GM19452 (cell line): ENCODE measurements around the gene TP73.

Experiments
- ATAC-seq: cut with Tn5 transposase; IDR thresholded peaks from one replicate; pipeline ENCODE4 v1.9.1; 2021; ENCODE audit not compliant: unreplicated experiment

Gene TP73

GRCh38 chr1:3705341-3705950 lies 53.1 kb downstream of the TP73 start:
- ATAC-seq = no peak

GRCh38 chr1:3706651-3707297 lies 54.5 kb downstream of the TP73 start:
- ATAC-seq = no peak

GRCh38 chr1:3707298-3707938 lies 55.1 kb downstream of the TP73 start:
- ATAC-seq = no peak

GRCh38 chr1:3707939-3708328 lies 55.6 kb downstream of the TP73 start:
- ATAC-seq = no peak

- ATAC-seq = no peak
Measured at GRCh38 chr1:3708791-3709190, 56.5 kb downstream of the TP73 start.

- no peak for ATAC-seq
Measured at GRCh38 chr1:3710251-3710650, 57.9 kb downstream of the TP73 start.

- no peak for ATAC-seq
Measured at GRCh38 chr1:3711381-3711779, 59.1 kb downstream of the TP73 start.

- no peak for ATAC-seq
Measured at GRCh38 chr1:3711780-3712451, 59.6 kb downstream of the TP73 start.

- no peak for ATAC-seq
Measured at GRCh38 chr1:3712573-3713535, 60.5 kb downstream of the TP73 start.

GRCh38 chr1:3713840-3714239 lies 61.5 kb downstream of the TP73 start:
- no peak for ATAC-seq

GRCh38 chr1:3714284-3714741 lies 62.0 kb downstream of the TP73 start:
- no peak for ATAC-seq

- no peak for ATAC-seq
Measured at GRCh38 chr1:3714814-3715213, 62.5 kb downstream of the TP73 start.

- ATAC-seq = no peak
Measured at GRCh38 chr1:3716351-3716750, 64.0 kb downstream of the TP73 start.

GRCh38 chr1:3717041-3717714 lies 64.9 kb downstream of the TP73 start:
- no peak for ATAC-seq

- no peak for ATAC-seq
Measured at GRCh38 chr1:3717715-3718601, 65.6 kb downstream of the TP73 start.

- no peak for ATAC-seq
Measured at GRCh38 chr1:3718764-3719163, 66.4 kb downstream of the TP73 start.

- ATAC-seq = no peak
Measured at GRCh38 chr1:3721955-3722465, 69.7 kb downstream of the TP73 start.

GRCh38 chr1:3722846-3723245 lies 70.5 kb downstream of the TP73 start:
- no peak for ATAC-seq
